ENCODE data around the gene SMYD3. TPM values are rescaled to one million over a fixed set of nuclear protein-coding genes. Genes with fewer than 3 reads are reported as not detected.

The SMYD3 gene
- total and polyA plus RNA-seq, 2 experiments from 2014 or later, result 30.8 to 68.5 TPM

GRCh38 chr1:246550402-246550801 is 43.3 kb upstream of the SMYD3 start:
- WGBS (ENCODE audit: low lambda C conversion rate, missing lambda C conversion rate), result 71% methylated on average over 11 of the region's 11 CpGs
- Histone ChIP-seq H3K9me3 (ENCODE audit: low read depth) (no peaks in the 10 kb centered on the region), H3K36me3 (replicated peaks; ENCODE audit: insufficient read depth, low read depth) (no peaks in the 10 kb centered on the region)

GRCh38 chr1:246549665-246550064 is 42.6 kb upstream of the SMYD3 start:
- Histone ChIP-seq H3K9me3 (ENCODE audit: low read depth) (no peaks in the 10 kb centered on the region), H3K4me1 (ENCODE audit: insufficient read depth) (no peaks in the 10 kb centered on the region), H2AFZ (no peak overlapping the region), H4K20me1 (ENCODE audit: insufficient read depth, poor library complexity, severe bottlenecking) (no peaks in the 10 kb centered on the region), H3K79me2 (no peaks in the 10 kb centered on the region), H3K36me3 (replicated peaks; ENCODE audit: insufficient read depth, low read depth) (no peaks in the 10 kb centered on the region), H3K4me3 (no peak overlapping the region), H3K9me2 (replicated peaks; ENCODE audit: insufficient read depth) (no peaks in the 10 kb centered on the region), H3K27me3 (no peaks in the 10 kb centered on the region), H3K27ac (no peak overlapping the region), H3K4me2 (no peak overlapping the region)
- WGBS (ENCODE audit: low lambda C conversion rate, missing lambda C conversion rate), result 92% methylated on average over 4 of the region's 4 CpGs
- DNase-seq (ENCODE audit: low spot score), result no peak
- TF ChIP-seq EZH2 (IDR thresholded peaks at IDR 0.05; ENCODE audit: borderline replicate concordance) (no peak), EZH2phosphoT487 (IDR thresholded peaks at IDR 0.05; ENCODE audit: low read depth, severe bottlenecking, unreplicated experiment) (no peak)
- TF ChIP-seq, protein P1, sequence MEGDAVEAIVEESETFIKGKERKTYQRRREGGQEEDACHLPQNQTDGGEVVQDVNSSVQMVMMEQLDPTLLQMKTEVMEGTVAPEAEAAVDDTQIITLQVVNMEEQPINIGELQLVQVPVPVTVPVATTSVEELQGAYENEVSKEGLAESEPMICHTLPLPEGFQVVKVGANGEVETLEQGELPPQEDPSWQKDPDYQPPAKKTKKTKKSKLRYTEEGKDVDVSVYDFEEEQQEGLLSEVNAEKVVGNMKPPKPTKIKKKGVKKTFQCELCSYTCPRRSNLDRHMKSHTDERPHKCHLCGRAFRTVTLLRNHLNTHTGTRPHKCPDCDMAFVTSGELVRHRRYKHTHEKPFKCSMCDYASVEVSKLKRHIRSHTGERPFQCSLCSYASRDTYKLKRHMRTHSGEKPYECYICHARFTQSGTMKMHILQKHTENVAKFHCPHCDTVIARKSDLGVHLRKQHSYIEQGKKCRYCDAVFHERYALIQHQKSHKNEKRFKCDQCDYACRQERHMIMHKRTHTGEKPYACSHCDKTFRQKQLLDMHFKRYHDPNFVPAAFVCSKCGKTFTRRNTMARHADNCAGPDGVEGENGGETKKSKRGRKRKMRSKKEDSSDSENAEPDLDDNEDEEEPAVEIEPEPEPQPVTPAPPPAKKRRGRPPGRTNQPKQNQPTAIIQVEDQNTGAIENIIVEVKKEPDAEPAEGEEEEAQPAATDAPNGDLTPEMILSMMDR (IDR thresholded peaks at IDR 0.05; ENCODE audit: poor library complexity), result no peak

More at GRCh38 chr1:246550402-246550801, 43.3 kb upstream of the SMYD3 start:
- Histone ChIP-seq H3K4me3 (no peak overlapping the region), H2AFZ (no peak overlapping the region), H3K27ac (no peak overlapping the region), H3K4me1 (ENCODE audit: insufficient read depth) (no peaks in the 10 kb centered on the region), H4K20me1 (ENCODE audit: insufficient read depth, poor library complexity, severe bottlenecking) (no peaks in the 10 kb centered on the region), H3K27me3 (no peaks in the 10 kb centered on the region), H3K4me2 (no peak overlapping the region), H3K9me2 (replicated peaks; ENCODE audit: insufficient read depth) (no peaks in the 10 kb centered on the region), H3K79me2 (no peaks in the 10 kb centered on the region)
- no peak for TF ChIP-seq EZH2phosphoT487 (IDR thresholded peaks at IDR 0.05; ENCODE audit: low read depth, severe bottlenecking, unreplicated experiment)
- no peak for TF ChIP-seq EZH2 (IDR thresholded peaks at IDR 0.05; ENCODE audit: borderline replicate concordance)
- TF ChIP-seq, protein P1 (IDR thresholded peaks at IDR 0.05; ENCODE audit: poor library complexity), result no peak
- DNase-seq (ENCODE audit: low spot score), result no peak

- H3K4me2 ChIP-seq, result no peak overlapping the region
- no peaks in the 10 kb centered on the region for H3K27me3 ChIP-seq
- no peaks in the 10 kb centered on the region for H3K79me2 ChIP-seq
- no peak overlapping the region for H3K4me3 ChIP-seq
- H3K27ac ChIP-seq, result no peak overlapping the region
- no peaks in the 10 kb centered on the region for H3K4me1 ChIP-seq (ENCODE audit: insufficient read depth)
- no peak overlapping the region for H2AFZ ChIP-seq
- H3K9me3 ChIP-seq (ENCODE audit: low read depth), result no peaks in the 10 kb centered on the region
- no peaks in the 10 kb centered on the region for H3K9me2 ChIP-seq (replicated peaks; ENCODE audit: insufficient read depth)
- TF ChIP-seq, protein P1 (IDR thresholded peaks at IDR 0.05; ENCODE audit: poor library complexity), result no peak
- TF ChIP-seq EZH2 (IDR thresholded peaks at IDR 0.05; ENCODE audit: borderline replicate concordance) (no peak), EZH2phosphoT487 (IDR thresholded peaks at IDR 0.05; ENCODE audit: low read depth, severe bottlenecking, unreplicated experiment) (no peak)
- WGBS (ENCODE audit: low lambda C conversion rate, missing lambda C conversion rate), result 92% methylated on average over 1 of the region's 1 CpG
- peaks cover 2% of the 10 kb centered on the region for H3K36me3 ChIP-seq (replicated peaks; ENCODE audit: insufficient read depth, low read depth)
- no peak for DNase-seq (ENCODE audit: low spot score)
- H4K20me1 ChIP-seq (ENCODE audit: insufficient read depth, poor library complexity, severe bottlenecking), result no peaks in the 10 kb centered on the region
Measured at GRCh38 chr1:246544001-246544400, 36.9 kb upstream of the SMYD3 start.

Measured in hepatocyte (in vitro differentiated cells).